Karpas-422 (cell line): ENCODE measurements around the gene TMEM54. TPM values are rescaled to one million over a fixed set of nuclear protein-coding genes. Genes with fewer than 3 reads are reported as not detected.

Experiments used
- DNase-seq: peaks from one replicate; pipeline ENCODE4 v3.0.0-alpha.2; 2015
- H2AFZ ChIP-seq: fragments of 200-600 bp; sonication (generic); 2 replicates; pipeline ENCODE4 v1.6.1; 2014; ENCODE audit warnings: antibody characterized with exemption, low read length, mixed read lengths
- H3K27ac ChIP-seq: fragments of 200-600 bp; sonication (generic); 2 replicates; pipeline ENCODE4 v1.5.1; 2014; ENCODE audit warnings: mild to moderate bottlenecking, low read length, moderate library complexity
- H3K27me3 ChIP-seq: fragments of 200-600 bp; sonication (generic); 2 replicates; pipeline ENCODE4 v1.6.1; 2014; ENCODE audit warnings: low read length, mixed read lengths
- H3K36me3 ChIP-seq: fragments of 200-600 bp; sonication (generic); 2 replicates; pipeline ENCODE4 v1.6.1; 2014; ENCODE audit warnings: low read length, mixed read lengths; ENCODE audit not compliant: insufficient read depth
- H3K4me1 ChIP-seq: fragments of 200-600 bp; sonication (generic); 2 replicates; pipeline ENCODE4 v1.6.1; 2014; ENCODE audit warnings: mild to moderate bottlenecking, low read length, mixed read lengths
- H3K4me2 ChIP-seq: fragments of 200-600 bp; sonication (generic); 2 replicates; pipeline ENCODE4 v1.6.1; 2014; ENCODE audit warnings: low read length, low read depth, mild to moderate bottlenecking; ENCODE audit not compliant: poor library complexity, severe bottlenecking
- H3K4me3 ChIP-seq: fragments of 200-600 bp; sonication (generic); 2 replicates; pipeline ENCODE4 v1.5.1; 2014; ENCODE audit warnings: mild to moderate bottlenecking, antibody characterized with exemption, low read length, mixed read lengths
- H3K79me2 ChIP-seq: fragments of 200-600 bp; sonication (generic); 2 replicates; pipeline ENCODE4 v1.6.1; 2014; ENCODE audit warnings: mild to moderate bottlenecking, low read length, mixed read lengths
- H3K9ac ChIP-seq: fragments of 200-600 bp; sonication (generic); 2 replicates; pipeline ENCODE4 v1.6.0; 2014; ENCODE audit warnings: low read length
- H3K9me2 ChIP-seq: fragments of 200-600 bp; sonication (generic), shearing (Covaris generic); replicated peaks from 2 replicates; pipeline ENCODE4 v1.6.0; 2014; ENCODE audit warnings: mild to moderate bottlenecking, low read length, moderate library complexity; ENCODE audit not compliant: insufficient read depth
- H3K9me3 ChIP-seq: fragments of 300-700, 200-600 bp; sonication (generic); 2 replicates; pipeline ENCODE4 v1.6.1; 2014; ENCODE audit warnings: low read length, mixed read lengths
- H4K20me1 ChIP-seq: fragments of 200-600 bp; sonication (generic); 2 replicates; pipeline ENCODE4 v1.6.1; 2014; ENCODE audit warnings: mild to moderate bottlenecking, antibody characterized with exemption, low read length, low read depth; ENCODE audit not compliant: insufficient read depth
- total RNA-seq: library from RNA; depleted of rRNA; stranded (reverse); fragments of >200 nt; shearing (Covaris generic); gene quantifications from 2 replicates; pipeline ENCODE4 v1.2.3, GENCODE V29; 2014; ENCODE audit warnings: low replicate concordance

Gene TMEM54
- total RNA-seq, 1 experiment from 2014 or later, result 1.1 TPM

DNA sequence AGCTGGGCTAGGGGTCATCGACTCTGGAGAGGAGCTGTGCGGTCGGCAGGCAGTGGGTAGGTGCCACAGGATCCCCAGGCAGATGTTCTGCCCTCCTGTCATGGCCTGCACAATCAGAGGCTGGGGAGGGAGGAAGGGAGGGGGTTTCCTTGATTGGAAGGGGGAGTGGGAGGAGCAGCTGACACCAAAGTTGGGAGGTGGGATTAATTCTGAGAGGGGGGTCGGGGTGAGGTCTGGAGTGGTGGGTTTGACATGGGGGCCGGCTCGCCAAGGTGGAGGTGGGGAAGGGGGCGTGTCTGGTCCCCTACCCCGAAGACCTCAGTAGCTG lies 15.5 kb downstream of the TMEM54 start:
- H3K79me2 ChIP-seq, result no peaks in the 10 kb centered on the region
- no peak overlapping the region for H3K27ac ChIP-seq
- no peaks in the 10 kb centered on the region for H3K9me3 ChIP-seq
- H3K4me3 ChIP-seq, result no peak overlapping the region
- DNase-seq, result no peak
- no peak overlapping the region for H3K4me2 ChIP-seq
- H3K9ac ChIP-seq, result no peak overlapping the region
- H2AFZ ChIP-seq, result no peak overlapping the region
- 0 out of 2 replicates have a peak, but pooled peaks cover 15% of the 10 kb centered on the region for H4K20me1 ChIP-seq
- H3K36me3 ChIP-seq, result no peaks in the 10 kb centered on the region
- H3K9me2 ChIP-seq, result no peaks in the 10 kb centered on the region
- H3K4me1 ChIP-seq, result peaks cover 10% of the 10 kb centered on the region
- no peaks in the 10 kb centered on the region for H3K27me3 ChIP-seq

GRCh38 chr1:32884726-32885125 lies 16.5 kb downstream of the TMEM54 start:
- Histone ChIP-seq H3K27me3 (no peaks in the 10 kb centered on the region), H3K36me3 (no peaks in the 10 kb centered on the region), H3K4me2 (no peak overlapping the region), H3K4me1 (peaks cover 10% of the 10 kb centered on the region), H3K9ac (no peak overlapping the region), H3K9me2 (no peaks in the 10 kb centered on the region), H3K4me3 (no peak overlapping the region), H3K9me3 (no peaks in the 10 kb centered on the region), H3K79me2 (no peaks in the 10 kb centered on the region), H3K27ac (no peak overlapping the region), H4K20me1 (0 out of 2 replicates have a peak, but pooled peaks cover 5% of the 10 kb centered on the region), H2AFZ (no peak overlapping the region)
- DNase-seq, result peak; percentile 58

DNA sequence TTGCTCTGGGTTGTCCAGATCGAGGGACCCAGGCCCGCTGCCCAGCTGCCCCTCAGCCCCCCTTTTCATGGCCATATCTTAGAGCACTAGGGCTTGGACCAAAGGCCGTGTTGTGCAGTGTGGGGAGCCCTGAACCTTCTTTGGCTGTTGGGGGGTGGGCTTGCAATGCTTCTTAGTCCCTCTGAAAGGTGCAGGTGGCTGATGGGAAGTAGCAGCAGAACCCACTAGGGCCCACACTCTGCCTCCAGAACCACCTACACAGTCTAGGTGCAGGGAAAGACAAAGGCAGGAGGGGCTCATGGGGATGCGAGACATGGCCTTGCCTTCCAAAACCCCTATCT lies 17.2 kb downstream of the TMEM54 start:
- Histone ChIP-seq H3K27me3 (no peaks in the 10 kb centered on the region), H3K4me2 (no peak overlapping the region), H3K9me2 (no peaks in the 10 kb centered on the region), H3K36me3 (no peaks in the 10 kb centered on the region), H4K20me1 (0 out of 2 replicates have a peak, but pooled peaks cover 2% of the 10 kb centered on the region), H3K79me2 (no peaks in the 10 kb centered on the region), H2AFZ (no peak overlapping the region), H3K4me1 (peaks cover 10% of the 10 kb centered on the region), H3K27ac (no peak overlapping the region), H3K9ac (no peak overlapping the region), H3K4me3 (no peak overlapping the region), H3K9me3 (no peaks in the 10 kb centered on the region)
- no peak for DNase-seq

GRCh38 chr1:32883338-32884031 lies 17.7 kb downstream of the TMEM54 start:
- H3K4me1 ChIP-seq, result peaks cover 10% of the 10 kb centered on the region
- DNase-seq, result no peak
- no peak overlapping the region for H3K4me3 ChIP-seq
- H3K9me3 ChIP-seq, result no peaks in the 10 kb centered on the region
- H3K27me3 ChIP-seq, result no peaks in the 10 kb centered on the region
- no peak overlapping the region for H2AFZ ChIP-seq
- no peak overlapping the region for H3K27ac ChIP-seq
- H3K9ac ChIP-seq, result no peak overlapping the region
- H4K20me1 ChIP-seq, result 0 out of 2 replicates have a peak, but pooled peaks cover 2% of the 10 kb centered on the region
- no peaks in the 10 kb centered on the region for H3K9me2 ChIP-seq
- H3K36me3 ChIP-seq, result no peaks in the 10 kb centered on the region
- no peaks in the 10 kb centered on the region for H3K79me2 ChIP-seq
- no peak overlapping the region for H3K4me2 ChIP-seq

DNA sequence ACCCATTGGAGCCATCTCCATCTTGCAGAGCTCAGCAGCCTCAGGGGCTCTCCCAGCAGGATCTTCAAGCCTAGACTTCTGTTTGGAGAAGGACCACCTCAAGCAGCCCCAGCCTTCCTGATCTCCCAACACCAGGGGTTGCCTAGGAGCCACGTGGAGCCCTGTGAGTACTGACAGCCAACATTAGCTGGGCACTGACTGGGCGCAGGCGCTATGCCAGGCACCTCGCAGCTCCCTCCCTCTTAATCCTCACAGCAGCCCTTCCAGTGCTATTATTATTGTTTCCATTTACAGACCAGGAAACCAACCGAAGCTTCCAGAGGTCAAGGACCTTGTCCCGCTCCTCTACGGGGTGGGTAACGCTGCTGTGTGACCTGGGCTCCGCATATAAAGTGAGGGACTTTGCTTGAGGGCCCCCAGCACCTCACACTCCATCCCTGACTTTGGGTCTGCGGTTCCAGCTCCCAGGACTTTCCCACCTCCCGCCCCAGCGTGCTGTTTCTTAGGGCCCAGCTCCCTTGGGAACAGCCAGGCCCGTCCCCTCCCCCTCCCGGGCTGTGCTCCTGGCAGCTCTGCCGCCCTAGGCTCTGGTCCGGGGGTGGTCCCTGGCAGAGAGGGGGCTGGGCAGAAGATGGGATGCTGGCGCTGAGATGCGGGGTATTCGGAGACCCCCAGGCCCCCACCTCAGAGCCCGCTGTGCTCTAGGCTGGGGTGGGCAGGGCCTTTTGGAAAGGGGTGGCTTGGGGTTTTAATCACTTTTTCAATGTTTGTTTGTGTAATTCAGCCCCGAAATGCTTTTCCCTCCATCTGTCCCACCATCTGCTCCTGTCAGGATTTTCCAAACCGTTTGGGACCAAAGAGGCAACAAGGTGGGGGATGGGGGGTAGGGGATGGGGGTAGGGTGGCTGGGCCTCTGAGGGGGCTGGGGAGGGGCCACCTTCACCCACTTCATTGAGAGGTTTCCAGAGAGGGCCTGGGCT lies 19.0 kb downstream of the TMEM54 start:
- Histone ChIP-seq H3K4me3 (no peak overlapping the region), H3K9me3 (no peaks in the 10 kb centered on the region), H3K4me2 (no peak overlapping the region), H3K9me2 (no peaks in the 10 kb centered on the region), H3K9ac (no peak overlapping the region), H3K4me1 (peaks cover 5% of the 10 kb centered on the region), H2AFZ (no peak overlapping the region), H3K27me3 (no peaks in the 10 kb centered on the region), H3K79me2 (no peaks in the 10 kb centered on the region), H3K36me3 (no peaks in the 10 kb centered on the region), H4K20me1 (0 out of 2 replicates have a peak, but pooled peaks cover 2% of the 10 kb centered on the region), H3K27ac (no peak overlapping the region)
- DNase-seq, result no peak

DNA sequence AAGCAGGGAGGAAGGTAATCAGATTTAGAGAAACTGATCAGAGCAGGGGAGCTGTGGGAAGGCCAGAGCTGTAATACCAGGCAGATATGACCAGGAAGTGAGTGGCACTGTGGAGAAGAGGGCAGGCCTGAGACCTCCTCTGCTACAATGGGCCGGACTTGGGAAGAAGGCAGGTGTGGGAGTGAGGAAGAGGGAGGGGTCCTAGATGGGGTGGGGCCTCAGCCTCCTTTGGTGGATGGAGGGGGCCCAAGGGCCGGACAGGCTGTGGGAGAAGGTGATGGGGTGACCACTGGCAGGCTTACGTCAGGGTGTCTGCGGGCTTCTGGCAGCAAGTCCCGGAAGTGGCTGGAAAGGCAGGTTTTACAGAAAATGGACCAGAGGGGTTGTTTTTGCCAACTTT lies 19.9 kb downstream of the TMEM54 start:
- Histone ChIP-seq H2AFZ (no peak overlapping the region), H3K27ac (no peak overlapping the region), H3K9me3 (no peaks in the 10 kb centered on the region), H3K4me2 (no peak overlapping the region), H3K9me2 (no peaks in the 10 kb centered on the region), H3K36me3 (no peaks in the 10 kb centered on the region), H3K4me3 (no peak overlapping the region), H4K20me1 (0 out of 2 replicates have a peak, but pooled peaks cover 2% of the 10 kb centered on the region), H3K9ac (no peak overlapping the region), H3K4me1 (peaks cover 3% of the 10 kb centered on the region; the same call in 1 of the 2 replicates), H3K27me3 (no peaks in the 10 kb centered on the region), H3K79me2 (no peaks in the 10 kb centered on the region)
- no peak for DNase-seq

DNA sequence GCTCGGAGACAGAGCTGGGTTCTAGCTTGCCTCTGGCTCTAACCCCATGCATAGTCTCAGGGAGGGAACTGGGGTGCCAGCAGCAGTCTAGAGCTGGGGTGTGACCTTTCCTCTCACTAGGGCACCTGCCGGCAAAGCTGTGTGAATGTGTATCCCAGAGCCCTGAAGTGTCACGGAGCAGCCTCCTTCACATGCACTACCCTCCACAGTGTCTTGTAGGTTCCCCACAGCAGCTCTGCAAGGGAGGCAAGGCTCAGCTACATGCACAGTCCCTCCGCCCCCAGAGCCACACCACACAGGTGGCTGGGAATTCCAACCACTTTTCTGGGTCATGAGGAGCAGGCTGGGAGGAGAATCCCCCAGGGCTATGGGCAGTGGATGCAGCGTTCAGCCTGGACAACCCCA lies 22.6 kb downstream of the TMEM54 start:
- no peak overlapping the region for H3K4me3 ChIP-seq
- H3K9ac ChIP-seq, result no peak overlapping the region

DNA sequence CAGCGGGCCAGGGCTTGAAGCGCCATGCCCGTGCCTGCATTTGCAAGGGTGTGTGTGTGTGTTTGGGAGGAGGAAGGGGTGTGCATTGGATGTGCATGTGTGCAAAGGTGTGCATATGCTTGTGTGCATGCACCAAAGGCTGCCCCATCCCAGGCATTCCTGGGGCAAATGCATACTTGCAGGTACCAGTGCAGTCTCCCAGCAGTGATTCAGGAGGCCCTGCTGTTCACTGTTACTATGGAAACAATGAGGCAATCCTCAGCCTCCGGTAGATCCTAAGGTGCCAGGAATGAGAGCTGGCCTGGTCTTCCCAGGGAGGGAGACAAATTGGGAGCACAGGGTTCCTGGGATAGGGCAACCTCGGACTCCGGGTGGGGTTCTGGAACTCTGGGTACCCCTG lies 23.0 kb downstream of the TMEM54 start:
- DNase-seq, result no peak
- H3K27ac ChIP-seq, result no peak overlapping the region
- no peak overlapping the region for H2AFZ ChIP-seq
- H3K4me3 ChIP-seq, result no peak overlapping the region
- H3K9me2 ChIP-seq, result no peaks in the 10 kb centered on the region
- no peaks in the 10 kb centered on the region for H4K20me1 ChIP-seq
- no peaks in the 10 kb centered on the region for H3K79me2 ChIP-seq
- no peak overlapping the region for H3K4me2 ChIP-seq
- no peaks in the 10 kb centered on the region for H3K9me3 ChIP-seq
- H3K9ac ChIP-seq, result no peak overlapping the region
- no peaks in the 10 kb centered on the region for H3K27me3 ChIP-seq
- H3K36me3 ChIP-seq, result no peaks in the 10 kb centered on the region
- peaks cover 7% of the 10 kb centered on the region for H3K4me1 ChIP-seq

More for the DNA sequence above, 22.6 kb downstream of the TMEM54 start:
- no peaks in the 10 kb centered on the region for H4K20me1 ChIP-seq
- H3K4me1 ChIP-seq, result peaks cover 7% of the 10 kb centered on the region
- H3K4me2 ChIP-seq, result no peak overlapping the region
- no peaks in the 10 kb centered on the region for H3K9me2 ChIP-seq
- no peaks in the 10 kb centered on the region for H3K36me3 ChIP-seq
- no peak overlapping the region for H2AFZ ChIP-seq
- H3K27me3 ChIP-seq, result no peaks in the 10 kb centered on the region
- H3K79me2 ChIP-seq, result no peaks in the 10 kb centered on the region
- no peak for DNase-seq
- H3K27ac ChIP-seq, result no peak overlapping the region
- H3K9me3 ChIP-seq, result no peaks in the 10 kb centered on the region
